ENCODE results near the gene OSMR. TPM values are rescaled to one million over a fixed set of nuclear protein-coding genes. Genes with fewer than 3 reads are reported as not detected.

OSMR gene
- total and polyA plus RNA-seq, 2 donors (not counting 1 experiment from before 2014, with no cell fraction given) = not detected

DNA sequence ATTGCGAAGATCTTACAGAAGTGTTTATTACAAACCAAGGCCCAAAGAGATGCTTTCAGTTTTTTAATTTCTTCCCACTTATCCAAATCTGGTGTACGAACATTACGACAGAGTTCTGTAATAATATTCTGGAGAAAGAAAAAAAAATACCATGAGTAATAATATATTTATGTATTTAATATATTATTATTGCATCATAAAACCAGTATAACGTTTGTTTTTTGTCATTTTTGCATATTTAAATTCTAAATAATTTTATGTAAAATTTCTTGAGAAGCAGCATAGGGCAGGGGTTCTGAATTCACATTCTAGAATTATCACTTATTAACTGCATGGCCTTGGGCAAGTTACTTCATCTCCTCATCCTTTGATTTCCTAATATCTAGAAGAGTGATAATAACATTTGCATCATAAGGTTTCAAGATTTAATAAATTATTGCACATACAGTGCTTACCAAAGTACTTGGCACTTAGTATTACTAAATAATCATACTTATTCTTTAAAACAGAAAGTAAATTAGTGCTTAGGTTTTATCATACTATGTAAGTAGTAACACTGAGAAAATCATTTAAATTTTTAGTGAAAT, 107.7 kb downstream of the OSMR start:
- ATAC-seq (ENCODE audit: low read depth) (no peak), DNase-seq (no peak)
- Mint-ChIP-seq H3K27ac (no peak overlapping the region), H3K4me3 (no peak overlapping the region), H3K27me3 (no peaks in the 10 kb centered on the region), H3K9me3 (ENCODE audit: insufficient read depth) (no peaks in the 10 kb centered on the region), H3K4me1 (no peaks in the 10 kb centered on the region)
- no peaks in the 10 kb centered on the region for H3K27me3 ChIP-seq (replicated peaks in 1 of 4; ENCODE audit: control extremely low read depth in 1 of 4, control insufficient read depth in 3 of 4, insufficient read depth in 4 of 4, low read length in 3 of 4)
- no peak overlapping the region for H2AFZ ChIP-seq (ENCODE audit: insufficient read depth, low read depth, low read length, poor library complexity, severe bottlenecking)
- WGBS (ENCODE audit: insufficient coverage) = no CpG with 5 or more reads among the region's 4 CpGs
- ChIA-PET CTCF (no interaction called here), POLR2A (no interaction called here)
- intact Hi-C loops (cut with micrococcal nuclease) = no loop called here
- H3K27ac ChIP-seq (ENCODE audit: low read length in 2 of 2) = no peak overlapping the region
- no peak overlapping the region for H3K9ac ChIP-seq (ENCODE audit: low read length)
- H3K9me3 ChIP-seq (ENCODE audit: control extremely low read depth in 1 of 3, control insufficient read depth in 2 of 3, insufficient read depth in 1 of 3, low read length in 2 of 3) = no peaks in the 10 kb centered on the region
- no peak overlapping the region for H3K4me2 ChIP-seq (replicated peaks; ENCODE audit: low read depth, low read length, poor library complexity, severe bottlenecking)
- no peak overlapping the region for H3K4me3 ChIP-seq (ENCODE audit: control extremely low read depth in 1 of 5, extremely low read depth in 1 of 5, insufficient read depth in 1 of 5, low read depth in 2 of 5, low read length in 4 of 5)
- H3K36me3 ChIP-seq (replicated peaks in 1 of 2; ENCODE audit: control extremely low read depth in 1 of 2, control insufficient read depth in 1 of 2, extremely low read depth in 1 of 2, insufficient read depth in 2 of 2, low read length in 1 of 2) = peaks cover 10 to 89% of the 10 kb centered on the region in 2 experiments
- no peaks in the 10 kb centered on the region for H3K79me2 ChIP-seq (ENCODE audit: control insufficient read depth, insufficient read depth, low read length)
- no peaks in the 10 kb centered on the region for H4K20me1 ChIP-seq (ENCODE audit: control insufficient read depth, insufficient read depth, low read length, poor library complexity, severe bottlenecking)
- TF ChIP-seq EZH2 (IDR thresholded peaks at IDR 0.05; ENCODE audit: borderline replicate concordance, insufficient read depth, low read depth, low read length, poor library complexity, severe bottlenecking) = no peak
- TF ChIP-seq, protein P1, sequence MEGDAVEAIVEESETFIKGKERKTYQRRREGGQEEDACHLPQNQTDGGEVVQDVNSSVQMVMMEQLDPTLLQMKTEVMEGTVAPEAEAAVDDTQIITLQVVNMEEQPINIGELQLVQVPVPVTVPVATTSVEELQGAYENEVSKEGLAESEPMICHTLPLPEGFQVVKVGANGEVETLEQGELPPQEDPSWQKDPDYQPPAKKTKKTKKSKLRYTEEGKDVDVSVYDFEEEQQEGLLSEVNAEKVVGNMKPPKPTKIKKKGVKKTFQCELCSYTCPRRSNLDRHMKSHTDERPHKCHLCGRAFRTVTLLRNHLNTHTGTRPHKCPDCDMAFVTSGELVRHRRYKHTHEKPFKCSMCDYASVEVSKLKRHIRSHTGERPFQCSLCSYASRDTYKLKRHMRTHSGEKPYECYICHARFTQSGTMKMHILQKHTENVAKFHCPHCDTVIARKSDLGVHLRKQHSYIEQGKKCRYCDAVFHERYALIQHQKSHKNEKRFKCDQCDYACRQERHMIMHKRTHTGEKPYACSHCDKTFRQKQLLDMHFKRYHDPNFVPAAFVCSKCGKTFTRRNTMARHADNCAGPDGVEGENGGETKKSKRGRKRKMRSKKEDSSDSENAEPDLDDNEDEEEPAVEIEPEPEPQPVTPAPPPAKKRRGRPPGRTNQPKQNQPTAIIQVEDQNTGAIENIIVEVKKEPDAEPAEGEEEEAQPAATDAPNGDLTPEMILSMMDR (IDR thresholded peaks at IDR 0.05) = no peak
- no peaks in the 10 kb centered on the region for H3K4me1 ChIP-seq (ENCODE audit: control insufficient read depth in 2 of 2, insufficient read depth in 2 of 2, low read length in 2 of 2)

DNA sequence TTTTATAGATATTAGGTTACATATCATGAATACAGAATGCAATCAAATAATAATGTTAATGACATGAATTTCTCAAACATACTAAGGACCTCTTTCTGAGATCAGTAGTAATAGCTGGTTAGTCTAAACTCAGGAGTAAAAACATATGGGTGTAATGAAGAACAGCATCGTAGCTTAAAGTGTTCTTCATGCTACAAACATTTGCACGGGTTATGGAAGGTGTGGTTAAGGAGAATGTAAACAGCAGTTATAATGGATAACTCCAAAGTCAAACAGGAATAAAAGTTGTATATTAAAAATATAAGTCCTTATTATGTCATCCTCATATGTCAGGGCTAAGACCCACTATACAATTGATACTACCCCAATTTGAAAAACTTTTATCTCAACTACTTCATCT, 115.9 kb downstream of the OSMR start:
- H3K4me2 ChIP-seq (replicated peaks; ENCODE audit: low read depth, low read length, poor library complexity, severe bottlenecking) = no peak overlapping the region
- Mint-ChIP-seq H3K4me1 (no peaks in the 10 kb centered on the region), H3K4me3 (no peak overlapping the region), H3K9me3 (ENCODE audit: insufficient read depth) (no peaks in the 10 kb centered on the region), H3K27me3 (no peaks in the 10 kb centered on the region), H3K27ac (no peak overlapping the region)
- no peaks in the 10 kb centered on the region for H3K9me3 ChIP-seq (ENCODE audit: control extremely low read depth in 1 of 3, control insufficient read depth in 2 of 3, insufficient read depth in 1 of 3, low read length in 2 of 3)
- H4K20me1 ChIP-seq (ENCODE audit: control insufficient read depth, insufficient read depth, low read length, poor library complexity, severe bottlenecking) = no peaks in the 10 kb centered on the region
- CTCF ChIA-PET = no interaction called here
- ATAC-seq (ENCODE audit: low read depth) (no peak), DNase-seq (no peak)
- peaks cover 5 to 78% of the 10 kb centered on the region in 2 experiments for H3K36me3 ChIP-seq (replicated peaks in 1 of 2; ENCODE audit: control extremely low read depth in 1 of 2, control insufficient read depth in 1 of 2, extremely low read depth in 1 of 2, insufficient read depth in 2 of 2, low read length in 1 of 2)
- no peak overlapping the region for H3K27ac ChIP-seq (ENCODE audit: low read length in 2 of 2)
- no peaks in the 10 kb centered on the region for H3K4me1 ChIP-seq (ENCODE audit: control insufficient read depth in 2 of 2, insufficient read depth in 2 of 2, low read length in 2 of 2)
- H3K9ac ChIP-seq (ENCODE audit: low read length) = no peak overlapping the region
- no peak overlapping the region for H2AFZ ChIP-seq (ENCODE audit: insufficient read depth, low read depth, low read length, poor library complexity, severe bottlenecking)
- TF ChIP-seq EZH2 (IDR thresholded peaks at IDR 0.05; ENCODE audit: borderline replicate concordance, insufficient read depth, low read depth, low read length, poor library complexity, severe bottlenecking) = no peak
- TF ChIP-seq, protein P1 (IDR thresholded peaks at IDR 0.05) = no peak
- no peaks in the 10 kb centered on the region for H3K27me3 ChIP-seq (replicated peaks in 1 of 4; ENCODE audit: control extremely low read depth in 1 of 4, control insufficient read depth in 3 of 4, insufficient read depth in 4 of 4, low read length in 3 of 4)
- intact Hi-C loops (cut with micrococcal nuclease) = no loop called here
- no peaks in the 10 kb centered on the region for H3K79me2 ChIP-seq (ENCODE audit: control insufficient read depth, insufficient read depth, low read length)
- no CpG with 5 or more reads among the region's 2 CpGs for WGBS (ENCODE audit: insufficient coverage)
- POLR2A ChIA-PET = no interaction called here
- H3K4me3 ChIP-seq (ENCODE audit: control extremely low read depth in 1 of 5, extremely low read depth in 1 of 5, insufficient read depth in 1 of 5, low read depth in 2 of 5, low read length in 4 of 5) = no peak overlapping the region
